ENCODE data around the gene CDKAL1.
A peak's percentile ranks its signal among the peaks of the same experiment; 100 is the strongest.
"Not testable (repeated sequence)": the region's sequence is repeated elsewhere in the genome, so short reads cannot be mapped to it uniquely, and the experiment has no call there.

CDKAL1 gene

DNA sequence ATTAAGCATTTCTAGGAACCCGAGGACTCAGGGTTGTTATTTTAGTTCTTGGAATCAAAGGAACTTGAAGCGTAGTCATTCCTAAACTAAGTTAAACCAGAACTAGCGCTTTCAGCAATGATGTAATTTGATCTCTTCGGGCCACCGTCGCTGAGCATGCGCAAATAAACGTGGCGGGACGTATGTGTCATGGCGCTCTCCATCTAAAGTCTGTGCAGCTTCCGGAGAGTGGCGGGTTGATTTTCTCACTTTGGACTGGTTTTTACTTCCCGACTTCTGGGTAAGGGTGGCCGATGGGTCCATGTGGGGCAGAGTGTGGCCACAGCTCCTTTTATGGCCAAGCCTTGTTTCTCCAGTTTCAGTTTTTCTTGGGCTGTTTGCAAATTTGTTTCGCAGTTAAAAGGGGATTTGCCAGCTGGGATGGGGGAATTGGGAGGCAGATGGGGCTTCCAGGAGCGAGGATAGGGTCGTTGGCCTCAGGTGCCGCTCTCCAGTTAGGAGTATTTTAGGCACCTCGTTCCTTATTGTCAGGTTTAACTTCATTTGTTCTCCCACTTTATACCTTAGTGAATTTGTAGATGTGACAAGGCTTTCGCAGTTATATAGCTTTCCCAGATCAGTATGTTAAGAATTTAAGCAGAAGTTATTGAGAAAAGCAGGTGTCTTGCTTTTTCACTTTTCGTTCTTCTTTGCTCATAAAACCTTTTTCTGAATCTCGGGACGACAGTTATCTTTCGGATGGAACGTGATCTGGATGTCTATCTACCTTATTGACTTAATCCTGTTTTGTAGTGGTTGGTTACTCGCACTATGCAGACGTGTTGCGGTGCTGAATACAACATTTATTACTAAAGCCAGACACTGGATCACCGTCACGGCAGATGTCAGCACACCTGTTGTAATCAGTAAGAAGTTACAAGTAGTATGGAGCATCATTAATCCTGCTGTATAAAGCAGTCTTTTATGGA, at the start of gene CDKAL1:
Gene CDKAL1, plus strand, starts transcription at position 163 of the 968 bp plus-strand sequence. CDS start 11,894 bp downstream, outside the sequence.
- peak; percentile 55 for DNase-seq

DNA sequence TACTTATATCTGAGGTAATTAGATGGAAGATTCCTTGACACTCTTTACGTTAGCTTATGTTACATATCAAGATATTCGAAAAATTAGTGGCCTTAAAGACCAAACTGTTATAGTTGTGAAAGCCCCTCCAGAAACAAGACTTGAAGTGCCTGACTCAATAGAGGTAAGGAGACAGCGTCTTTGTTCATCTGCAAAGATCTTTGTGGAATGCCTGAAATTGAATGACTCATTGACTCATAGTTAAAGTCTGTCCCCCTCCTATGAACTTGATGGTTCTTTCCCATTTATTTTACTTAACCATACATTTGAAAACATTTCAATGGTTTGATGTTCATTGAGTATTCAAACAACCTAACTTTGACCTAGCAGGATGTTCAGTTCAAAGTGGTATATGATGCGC, 47.6 kb upstream of the CDKAL1 start:
- no peak for DNase-seq

- DNase-seq, result no peak
Observed at GRCh38 chr6:20487669-20488375, 46.4 kb upstream of the CDKAL1 start.

- DNase-seq, result no peak
Observed at GRCh38 chr6:20490591-20490990, 43.7 kb upstream of the CDKAL1 start.

DNA sequence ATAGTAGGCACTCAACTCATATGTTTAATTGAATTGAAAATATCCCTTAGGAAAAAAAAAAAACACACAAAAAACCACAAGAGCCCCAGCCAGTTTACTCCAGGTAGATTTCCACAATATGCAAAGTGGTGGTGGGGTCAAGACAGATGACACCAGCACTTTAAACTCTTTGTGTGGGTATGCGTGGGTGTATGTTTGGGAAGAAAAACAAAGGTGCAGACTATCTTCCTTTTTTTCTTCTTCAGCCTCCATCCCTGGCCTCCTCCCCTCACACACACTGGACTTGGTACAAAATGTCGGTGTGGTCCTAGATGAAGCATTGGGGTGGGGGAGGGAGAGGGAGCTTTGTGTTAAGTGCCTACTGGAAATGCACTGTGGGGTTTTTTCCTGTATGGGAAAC, 42.2 kb upstream of the CDKAL1 start:
- no peak for DNase-seq

GRCh38 chr6:20497216-20498040, 36.8 kb upstream of the CDKAL1 start:
- DNase-seq, result no peak

GRCh38 chr6:20498041-20498385, 36.2 kb upstream of the CDKAL1 start:
- DNase-seq, result no peak

GRCh38 chr6:20509212-20509611, 25.0 kb upstream of the CDKAL1 start:
- no peak for DNase-seq

- DNase-seq, result no peak
Observed at GRCh38 chr6:20511852-20512251, 22.4 kb upstream of the CDKAL1 start.

DNA sequence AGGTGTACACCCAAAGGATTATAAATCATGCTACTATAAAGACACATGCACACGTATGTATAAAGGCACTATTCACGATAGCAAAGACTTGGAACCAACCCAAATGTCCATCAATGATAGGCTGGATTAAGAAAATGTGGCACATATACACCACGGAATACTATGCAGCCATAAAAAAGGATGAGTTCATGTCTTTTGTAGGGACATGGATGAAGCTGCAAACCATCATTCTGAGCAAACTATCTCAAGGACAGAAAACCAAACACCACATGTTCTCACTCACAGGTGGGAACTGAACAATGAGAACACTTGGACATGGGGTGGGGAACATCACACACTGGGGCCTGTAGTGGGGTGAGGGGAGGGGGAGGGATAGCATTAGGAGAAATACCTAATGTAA, 9.0 kb upstream of the CDKAL1 start:
- DNase-seq, result not testable (repeated sequence)

DNA sequence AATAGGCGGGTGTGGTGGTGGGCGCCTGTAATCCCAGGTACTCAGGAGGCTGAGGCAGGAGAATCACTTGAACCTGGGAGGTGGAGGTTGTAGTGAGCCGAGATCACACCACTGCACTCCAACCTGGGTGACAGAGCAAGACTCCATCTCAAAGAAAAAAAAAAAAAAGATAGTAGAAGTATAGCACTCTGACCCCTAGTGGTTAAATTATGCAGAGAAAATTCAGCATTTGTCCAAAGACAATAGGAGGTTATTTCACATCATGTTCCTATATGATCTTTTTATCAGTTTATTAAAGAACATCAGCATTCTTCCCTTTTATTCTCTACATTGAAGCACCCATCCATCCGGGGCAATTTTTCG, 5.2 kb upstream of the CDKAL1 start:
- DNase-seq, result peak; percentile 43

GRCh38 chr6:20532881-20533280, 1.4 kb upstream of the CDKAL1 start:
- no peak for DNase-seq

DNA sequence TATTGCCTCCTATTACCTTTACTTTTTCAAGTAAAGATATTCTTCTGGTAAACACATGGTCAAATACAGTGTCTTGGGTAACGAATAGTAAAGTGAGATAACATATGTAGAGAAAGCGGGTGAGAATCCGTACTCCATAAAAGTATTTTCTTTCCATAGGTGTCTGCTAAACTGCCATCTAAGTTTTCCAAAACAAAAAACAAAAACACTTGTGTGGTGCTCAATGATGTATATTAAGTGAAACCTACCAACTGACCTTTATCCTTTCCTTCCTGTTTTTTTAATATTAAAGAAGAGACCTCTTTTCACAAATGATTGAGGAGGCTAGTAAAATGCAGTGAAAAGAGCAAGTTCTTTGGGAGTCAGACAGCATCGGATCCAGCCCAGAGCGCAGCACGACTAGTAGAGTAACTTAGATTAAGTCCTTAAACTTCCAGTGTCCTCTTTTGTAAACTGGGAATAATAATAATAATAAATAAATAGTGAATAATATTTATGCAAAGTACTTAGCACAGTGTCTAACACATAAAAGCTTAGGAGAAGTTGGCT, 437 bp upstream of the CDKAL1 start:
- DNase-seq, result no peak

- DNase-seq, result no peak
Observed at GRCh38 chr6:20538131-20538662, 3.9 kb downstream of the CDKAL1 start.

GRCh38 chr6:20538907-20539306, 4.7 kb downstream of the CDKAL1 start:
- DNase-seq, result no peak

GRCh38 chr6:20539387-20539786, 5.1 kb downstream of the CDKAL1 start:
- DNase-seq, result no peak

DNA sequence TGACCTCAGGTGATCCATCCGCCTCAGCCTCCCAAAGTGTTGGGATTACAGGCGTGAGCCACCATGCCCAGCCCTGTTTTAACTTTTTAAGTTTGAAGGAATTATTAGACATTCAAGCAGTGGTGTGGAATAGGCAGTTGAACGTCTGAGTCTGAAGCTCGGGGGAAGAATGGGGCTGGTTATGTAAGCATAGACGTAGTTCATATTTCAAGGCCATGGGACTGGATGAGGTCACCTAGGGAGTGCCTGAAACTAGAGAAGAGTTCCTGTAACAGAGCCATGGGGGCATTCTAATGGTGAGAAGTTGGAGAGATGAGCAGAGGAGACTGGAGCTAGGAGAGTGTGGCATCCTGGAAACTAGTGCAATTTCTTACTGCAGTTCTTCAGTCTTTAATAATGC, 6.4 kb downstream of the CDKAL1 start:
- no peak for DNase-seq

DNA sequence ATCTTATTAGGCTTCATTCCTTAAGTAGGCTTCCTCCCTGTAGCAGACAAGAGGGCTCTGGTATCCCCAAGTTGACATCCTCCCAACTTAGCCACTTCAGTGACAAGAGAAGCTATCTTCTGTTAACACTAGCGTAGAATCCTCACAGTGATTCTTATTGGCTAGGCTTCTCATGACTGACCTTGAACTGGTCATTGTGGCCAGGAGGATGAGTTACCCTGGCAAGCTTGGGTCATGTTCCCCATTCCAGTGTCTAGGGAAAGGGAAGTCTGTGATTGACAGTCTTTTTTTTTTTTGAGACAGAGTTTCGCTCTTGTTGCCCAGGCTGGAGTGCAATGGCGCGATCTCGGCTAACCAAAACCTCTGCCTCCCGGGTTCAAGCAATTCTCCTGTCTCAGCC, 7.1 kb downstream of the CDKAL1 start:
- DNase-seq, result no peak

DNA sequence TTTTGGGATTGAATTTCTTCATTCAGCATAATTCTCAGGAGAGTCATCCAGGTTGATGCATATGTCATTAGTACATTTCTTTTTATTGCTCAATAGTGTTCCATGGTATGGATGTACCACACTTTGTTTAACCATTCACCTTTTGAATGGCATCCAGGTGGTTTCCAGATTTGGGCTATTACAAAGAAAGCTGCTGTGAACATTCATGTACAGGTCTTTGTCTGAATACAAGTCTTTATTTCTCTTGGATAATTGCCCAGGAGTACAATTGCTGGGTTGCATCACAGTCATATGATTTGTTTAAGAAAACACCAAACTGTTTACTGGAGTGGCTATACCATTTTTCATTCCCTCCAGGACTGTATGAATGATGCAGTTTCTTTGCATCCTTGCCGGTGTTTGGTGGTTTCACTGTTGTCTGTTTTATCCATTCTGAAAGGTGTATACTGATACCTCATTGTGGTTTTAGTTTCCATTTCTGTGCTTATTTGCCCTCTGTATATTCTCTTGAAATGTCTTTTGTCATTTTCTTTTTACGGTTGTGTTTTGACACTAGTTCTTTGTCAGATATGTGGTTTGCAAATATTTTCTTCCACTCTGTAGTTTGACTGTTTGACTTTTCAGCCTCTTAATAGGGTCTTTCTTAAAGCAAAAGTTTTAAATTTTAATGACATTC, 8.8 kb downstream of the CDKAL1 start:
- no peak for DNase-seq

DNA sequence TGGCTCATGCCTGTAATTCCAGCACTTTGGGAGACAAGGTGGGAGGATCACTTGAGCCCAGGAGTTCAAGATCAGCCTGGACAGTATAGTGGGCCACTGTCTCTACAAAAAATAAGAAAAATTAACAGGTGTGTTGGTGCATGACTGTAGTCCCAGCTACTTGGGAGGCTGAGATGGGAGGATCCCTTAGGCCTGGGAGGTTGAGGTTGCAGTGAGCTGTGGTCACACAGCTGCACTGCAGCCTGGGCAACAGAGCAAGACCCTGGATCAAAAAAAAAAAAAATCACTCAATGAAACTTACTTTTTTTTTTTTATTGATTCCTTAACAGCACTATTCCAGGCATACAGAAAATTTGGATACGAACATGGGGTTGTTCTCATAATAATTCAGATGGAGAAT, 14.0 kb downstream of the CDKAL1 start:
- DNase-seq, result no peak

DNA sequence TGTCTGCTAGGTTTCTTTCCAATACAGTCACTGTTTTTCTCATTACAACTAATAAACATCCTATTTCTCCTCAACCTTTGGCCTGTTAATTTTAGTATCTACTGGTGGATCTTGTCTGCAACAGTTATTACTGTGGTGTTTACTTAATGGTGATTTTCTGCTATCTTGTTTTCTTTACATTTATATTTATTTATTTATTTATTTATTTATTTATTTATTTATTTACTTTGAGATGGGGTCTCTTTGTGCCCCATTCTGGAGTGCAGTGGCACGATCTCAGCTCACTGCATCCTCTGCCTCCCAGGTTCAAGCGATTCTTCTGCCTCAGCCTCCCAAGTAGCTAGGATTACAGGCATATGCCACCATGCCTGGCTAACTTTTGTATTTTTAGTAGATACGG, 15.1 kb downstream of the CDKAL1 start:
- DNase-seq, result not testable (repeated sequence)

DNA sequence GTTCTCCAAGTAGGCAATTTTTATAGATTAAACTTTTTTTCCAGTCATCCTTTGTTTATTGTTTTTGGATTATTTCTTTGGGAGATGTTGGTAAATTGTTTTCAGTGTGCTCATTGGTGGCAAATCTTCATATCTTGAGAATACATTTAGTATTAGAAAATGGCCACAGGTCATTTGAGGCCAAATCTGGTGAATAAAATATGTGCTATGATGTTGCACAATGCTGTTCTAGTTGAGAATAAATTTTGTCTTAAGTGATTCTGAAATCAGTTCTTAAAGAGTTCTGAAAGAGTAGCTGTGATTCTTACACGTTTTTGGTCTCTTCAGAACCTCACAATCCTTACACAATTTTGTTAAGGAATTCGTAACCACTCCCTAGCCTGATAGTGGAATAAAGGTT, 20.1 kb downstream of the CDKAL1 start:
- no peak for DNase-seq

Data from NCI-H187 treated with DMSO at 0.1 percent for 48 hours (cell line).